Urinary bladder (tissue), 4 donors: ENCODE measurements around the gene RPS23. TPM values are rescaled to one million over a fixed set of nuclear protein-coding genes. Genes with fewer than 3 reads are reported as not detected.

ENCODE experiments used
- DNase-seq: peaks from one replicate; pipeline ENCODE4 v3.0.0-alpha.2; 2015; ENCODE audit errors: extremely low spot score
- H3K27ac ChIP-seq: one replicate; pipeline ENCODE4 v1.5.1; 2013; ENCODE audit warnings: low read depth, mild to moderate bottlenecking, moderate library complexity
- H3K36me3 ChIP-seq: one replicate; pipeline ENCODE4 v1.6.1; 2013; ENCODE audit warnings: mild to moderate bottlenecking, moderate library complexity; ENCODE audit not compliant: insufficient read depth
- H3K4me1 ChIP-seq: one replicate; pipeline ENCODE4 v1.6.1; 2013; ENCODE audit warnings: mild to moderate bottlenecking, moderate library complexity; ENCODE audit not compliant: insufficient read depth
- H3K4me3 ChIP-seq: one replicate; pipeline ENCODE4 v1.5.1; 2013; ENCODE audit warnings: low read depth, low read length
- WGBS: extraction: QIAGEN DNeasy Blood & Tissue Kit; methylation state at CpG from one replicate; pipeline ENCODE4 v1.1.7; 2013; 5-methylcytosine and 5-hydroxymethylcytosine counted together
- polyA plus RNA-seq: library from polyadenylated mRNA; stranded (reverse); fragments of 200-250 nt; gene quantifications from one replicate; pipeline ENCODE4 v1.2.3, GENCODE V29; 2013
- total RNA-seq: library from RNA; depleted of rRNA; stranded (reverse); fragments of >200 nt; gene quantifications from one replicate; pipeline ENCODE4 v1.2.3, GENCODE V29; 2014
- donor health status: healthy with polysubstance abuse.
- donor health status: healthy.

Gene RPS23
- total and polyA plus RNA-seq, 2 donors, result 2,798 to 4,564 TPM

GRCh38 chr5:82306151-82306550 is 28.0 kb upstream of the RPS23 start:
- Histone ChIP-seq H3K4me3 (no peak overlapping the region), H3K36me3 (no peaks in the 10 kb centered on the region), H3K27ac (no peak overlapping the region), H3K4me1 (no peaks in the 10 kb centered on the region)
- no peak for DNase-seq
- WGBS, result 58% methylated on average over 2 of the region's 2 CpGs

- WGBS, result 95% methylated on average over 3 of the region's 3 CpGs
- Histone ChIP-seq H3K4me1 (no peaks in the 10 kb centered on the region), H3K27ac (no peak overlapping the region), H3K36me3 (no peaks in the 10 kb centered on the region), H3K4me3 (no peak overlapping the region)
- DNase-seq, result no peak
Measured at GRCh38 chr5:82301190-82301589, 23.0 kb upstream of the RPS23 start.

DNA sequence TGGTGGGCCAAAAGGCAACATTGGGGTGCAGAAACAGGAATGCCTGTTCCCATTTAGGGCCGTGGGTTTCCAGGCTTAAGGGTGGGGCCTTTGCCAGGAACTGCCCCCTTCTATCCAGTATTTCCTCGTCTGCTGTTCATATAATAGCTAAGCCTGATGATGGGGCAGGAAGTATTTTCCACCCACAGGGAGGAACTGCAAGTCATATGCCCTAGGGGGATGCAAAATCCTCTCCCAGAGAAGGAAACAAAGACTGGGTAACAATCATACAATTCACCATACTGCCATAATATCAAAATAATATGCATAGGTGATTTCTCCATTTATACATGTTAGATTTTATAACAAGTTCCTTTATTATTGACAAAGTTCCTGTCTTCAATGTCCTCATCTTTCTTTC is 20.5 kb upstream of the RPS23 start:
- 60% methylated on average over 2 of the region's 2 CpGs for WGBS
- no peak overlapping the region for H3K27ac ChIP-seq
- H3K4me3 ChIP-seq, result no peak overlapping the region
- no peaks in the 10 kb centered on the region for H3K36me3 ChIP-seq
- no peaks in the 10 kb centered on the region for H3K4me1 ChIP-seq
- DNase-seq, result no peak

DNA sequence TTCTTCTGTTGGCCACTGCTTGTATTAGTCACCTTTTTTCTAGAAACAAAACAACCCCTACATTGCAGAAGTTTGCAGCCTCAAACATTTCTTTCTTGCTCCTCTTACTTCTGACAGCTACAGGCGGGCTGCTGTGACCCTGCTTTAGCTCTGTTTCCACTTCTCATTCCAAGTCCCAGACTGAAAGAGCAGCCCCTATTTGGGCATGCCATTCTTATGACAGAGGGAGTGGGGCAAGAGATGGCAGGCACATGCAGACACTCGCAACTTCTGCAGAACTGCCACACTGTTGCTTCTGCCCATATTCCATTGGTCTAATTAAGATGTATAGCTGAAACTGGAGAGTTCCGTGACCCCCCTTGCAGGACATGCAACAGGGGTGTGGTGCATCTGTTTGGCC is 19.6 kb upstream of the RPS23 start:
- Histone ChIP-seq H3K4me1 (no peaks in the 10 kb centered on the region), H3K27ac (no peak overlapping the region), H3K4me3 (no peak overlapping the region), H3K36me3 (no peaks in the 10 kb centered on the region)
- no peak for DNase-seq
- 76% methylated on average over 3 of the region's 3 CpGs for WGBS

DNA sequence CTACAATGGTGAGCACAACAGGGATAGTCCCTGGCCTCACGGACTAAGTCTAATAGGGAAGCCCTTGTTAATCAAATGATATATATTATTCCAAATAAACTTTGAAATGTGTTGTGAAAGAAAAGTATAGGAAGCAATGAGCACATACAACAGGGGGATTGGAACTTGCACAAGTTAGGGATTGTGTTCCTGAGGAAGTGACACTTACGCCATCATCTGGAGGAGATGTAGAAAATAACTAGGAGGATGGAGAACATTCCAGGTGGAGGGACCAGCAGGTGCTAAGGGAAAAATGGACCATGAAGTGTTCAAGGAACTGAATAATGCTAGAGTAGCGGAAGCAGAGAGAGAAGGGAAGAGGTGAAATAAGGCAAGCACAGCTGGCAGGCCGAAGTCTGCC is 18.8 kb upstream of the RPS23 start:
- 89% methylated on average over 4 of the region's 4 CpGs for WGBS
- H3K27ac ChIP-seq, result no peak overlapping the region
- no peaks in the 10 kb centered on the region for H3K4me1 ChIP-seq
- no peak overlapping the region for H3K4me3 ChIP-seq
- no peaks in the 10 kb centered on the region for H3K36me3 ChIP-seq
- DNase-seq, result no peak

- H3K4me3 ChIP-seq, result no peak overlapping the region
- H3K4me1 ChIP-seq, result no peaks in the 10 kb centered on the region
- DNase-seq, result no peak
- no peaks in the 10 kb centered on the region for H3K36me3 ChIP-seq
- H3K27ac ChIP-seq, result no peak overlapping the region
- 81% methylated on average over 2 of the region's 2 CpGs for WGBS
Measured at GRCh38 chr5:82295959-82296531, 17.9 kb upstream of the RPS23 start.

DNA sequence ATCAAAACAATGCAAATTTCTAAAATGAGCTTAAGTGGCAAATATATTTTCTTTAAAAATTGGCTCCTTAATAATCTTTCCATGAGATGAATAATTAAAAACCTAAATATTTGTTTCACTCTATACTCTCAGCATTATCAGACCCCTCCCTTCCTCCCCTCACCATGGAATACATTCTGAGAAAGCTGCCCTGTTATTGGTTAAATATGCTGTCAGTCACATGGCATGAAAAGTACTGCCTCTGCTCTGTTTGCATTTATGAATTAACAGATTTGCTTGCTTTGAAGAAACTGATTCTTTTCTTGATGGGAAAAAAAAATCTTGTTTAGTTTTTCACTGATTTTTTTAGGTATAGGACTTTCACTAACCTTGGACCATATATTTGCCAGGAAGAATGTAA is 17.0 kb upstream of the RPS23 start:
- Histone ChIP-seq H3K4me1 (no peaks in the 10 kb centered on the region), H3K36me3 (no peaks in the 10 kb centered on the region), H3K4me3 (no peak overlapping the region)

GRCh38 chr5:82291420-82291819 is 13.3 kb upstream of the RPS23 start:
- H3K27ac ChIP-seq, result no peak overlapping the region
- WGBS, result 67% methylated on average over 2 of the region's 2 CpGs
- no peaks in the 10 kb centered on the region for H3K4me1 ChIP-seq
- no peaks in the 10 kb centered on the region for H3K36me3 ChIP-seq
- no peak for DNase-seq
- no peak overlapping the region for H3K4me3 ChIP-seq

More for the DNA sequence above, 17.0 kb upstream of the RPS23 start:
- no peak overlapping the region for H3K27ac ChIP-seq
- no peak for DNase-seq

- Histone ChIP-seq H3K36me3 (no peaks in the 10 kb centered on the region), H3K4me1 (no peaks in the 10 kb centered on the region), H3K4me3 (no peak overlapping the region), H3K27ac (no peak overlapping the region)
- no peak for DNase-seq
- WGBS, result 97% methylated on average over 6 of the region's 6 CpGs
Measured at GRCh38 chr5:82290908-82291307, 12.8 kb upstream of the RPS23 start.

DNA sequence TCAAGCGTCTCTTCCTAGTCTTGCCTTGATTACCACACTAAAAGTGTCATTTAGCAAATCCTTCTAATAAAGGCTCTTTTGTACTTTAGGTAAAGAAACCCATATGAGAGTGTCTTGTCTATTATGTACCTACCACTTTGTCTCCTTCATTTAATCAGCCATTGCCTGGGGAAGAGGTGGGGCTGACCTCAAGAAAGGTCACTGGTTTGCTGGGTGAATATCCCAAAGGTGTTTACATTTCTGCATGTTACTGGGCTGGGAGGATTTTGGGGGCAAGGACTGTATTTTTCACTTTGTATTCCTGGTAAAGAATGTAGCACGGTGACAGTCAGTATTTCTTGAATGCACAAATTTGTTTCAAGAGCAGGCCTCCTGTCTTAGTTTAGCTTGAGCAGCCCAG is 11.9 kb upstream of the RPS23 start:
- no peak for DNase-seq
- Histone ChIP-seq H3K4me3 (no peak overlapping the region), H3K36me3 (no peaks in the 10 kb centered on the region), H3K4me1 (no peaks in the 10 kb centered on the region), H3K27ac (no peak overlapping the region)
- 85% methylated on average over 2 of the region's 2 CpGs for WGBS

DNA sequence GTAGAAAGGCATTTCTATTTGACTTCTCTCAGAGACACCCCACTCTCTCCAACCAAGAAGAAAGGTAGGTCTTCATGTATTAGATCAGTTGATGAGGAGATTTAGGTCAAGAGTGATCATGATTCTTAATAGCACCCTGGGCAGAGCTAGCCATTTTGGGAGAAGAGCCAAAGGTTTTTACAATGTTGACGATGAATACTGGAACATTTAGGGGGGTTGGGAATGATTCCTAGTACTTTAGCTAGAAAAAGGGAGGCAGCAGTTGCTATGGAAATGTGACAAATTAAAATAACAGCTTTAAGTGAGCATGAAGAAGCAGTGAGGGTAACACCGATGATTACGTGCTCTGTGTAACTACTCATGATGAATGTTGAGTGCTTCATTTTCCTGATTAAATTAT is 9.5 kb upstream of the RPS23 start:
- H3K27ac ChIP-seq, result no peak overlapping the region

GRCh38 chr5:82285206-82285605 is 7.1 kb upstream of the RPS23 start:
- H3K27ac ChIP-seq, result no peak overlapping the region
- H3K4me3 ChIP-seq, result no peak overlapping the region
- H3K4me1 ChIP-seq, result no peaks in the 10 kb centered on the region
- DNase-seq, result no peak
- no peaks in the 10 kb centered on the region for H3K36me3 ChIP-seq
- WGBS, result 92% methylated on average over 6 of the region's 6 CpGs

More for the DNA sequence above, 9.5 kb upstream of the RPS23 start:
- Histone ChIP-seq H3K4me1 (no peaks in the 10 kb centered on the region), H3K4me3 (no peak overlapping the region), H3K36me3 (no peaks in the 10 kb centered on the region)
- no peak for DNase-seq
- 62% methylated on average over 3 of the region's 3 CpGs for WGBS

DNA sequence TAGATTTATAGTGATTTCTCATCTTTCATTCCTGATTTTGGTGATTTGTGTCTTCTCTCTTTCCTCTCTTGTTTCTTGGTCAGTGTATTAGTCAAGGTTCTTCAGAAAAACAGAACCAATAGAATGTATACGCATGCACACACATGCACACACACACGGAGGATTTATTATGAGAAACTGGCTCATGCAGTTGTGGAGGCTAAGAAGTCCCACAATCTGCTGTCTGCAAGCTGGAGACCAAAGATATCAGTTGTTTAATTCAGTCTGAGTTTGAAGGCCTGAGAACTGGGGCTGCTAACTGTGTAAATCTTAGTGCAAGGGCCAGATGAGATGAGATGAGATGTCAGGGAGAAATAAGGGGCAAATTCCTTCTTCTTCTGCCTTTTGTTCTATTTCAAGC is 5.7 kb upstream of the RPS23 start:
- Histone ChIP-seq H3K27ac (no peak overlapping the region), H3K4me1 (no peaks in the 10 kb centered on the region), H3K36me3 (no peaks in the 10 kb centered on the region), H3K4me3 (no peak overlapping the region)
- WGBS, result 82% methylated on average over 2 of the region's 2 CpGs
- no peak for DNase-seq

GRCh38 chr5:82278711-82279370 is 687 bp upstream of the RPS23 start:
- no peak for DNase-seq
- H3K27ac ChIP-seq, result no peak overlapping the region
- no peaks in the 10 kb centered on the region for H3K4me1 ChIP-seq
- H3K4me3 ChIP-seq, result peak overlapping the region; percentile 86
- 17% methylated on average over 19 of the region's 19 CpGs for WGBS
- H3K36me3 ChIP-seq, result peaks cover 6% of the 10 kb centered on the region

DNA sequence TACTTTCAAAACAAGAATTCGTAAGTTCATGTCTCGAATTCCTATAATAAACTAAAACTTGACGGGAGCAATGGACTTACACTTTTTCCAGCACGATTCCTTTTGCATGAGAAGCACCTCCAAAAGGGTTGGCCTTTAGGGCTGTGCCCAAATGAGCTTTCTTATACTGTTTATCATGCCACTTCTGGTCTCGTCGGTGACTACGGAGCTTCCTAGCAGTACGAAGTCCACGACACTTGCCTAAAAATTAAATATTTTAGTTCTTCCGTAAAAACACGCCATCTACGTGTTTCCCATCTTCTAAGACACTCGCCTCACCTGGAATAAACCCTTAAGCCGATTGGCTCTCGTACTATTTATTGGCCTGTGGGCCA is 554 bp downstream of the RPS23 start:
- Histone ChIP-seq H3K4me3 (peak overlapping the region; percentile 86), H3K4me1 (no peaks in the 10 kb centered on the region), H3K36me3 (peaks cover 10% of the 10 kb centered on the region), H3K27ac (no peak overlapping the region)
- 2% methylated on average over 15 of the region's 15 CpGs for WGBS
- no peak for DNase-seq
